Fibroblast of skin of scalp (primary cell): ENCODE results near the gene COX6B2.

ENCODE experiments used
- DNase-seq: peaks from one replicate; pipeline ENCODE4 v3.0.0-alpha.2; 2013

Gene COX6B2

GRCh38 chr19:55311797-55312196 is 42.7 kb downstream of the COX6B2 start:
- no peak for DNase-seq

- DNase-seq = no peak
Measured at GRCh38 chr19:55311397-55311796, 43.1 kb downstream of the COX6B2 start.

GRCh38 chr19:55310498-55310897 is 44.0 kb downstream of the COX6B2 start:
- DNase-seq = no peak

GRCh38 chr19:55309448-55309847 is 45.1 kb downstream of the COX6B2 start:
- DNase-seq = no peak

GRCh38 chr19:55308281-55308680 is 46.2 kb downstream of the COX6B2 start:
- DNase-seq = no peak

GRCh38 chr19:55306712-55307111 is 47.8 kb downstream of the COX6B2 start:
- DNase-seq = no peak

- no peak for DNase-seq
Measured at GRCh38 chr19:55305983-55306562, 48.4 kb downstream of the COX6B2 start.

GRCh38 chr19:55305491-55305890 is 49.0 kb downstream of the COX6B2 start:
- peak; percentile 23 for DNase-seq

GRCh38 chr19:55304980-55305379 is 49.5 kb downstream of the COX6B2 start:
- DNase-seq = no peak

GRCh38 chr19:55304279-55304978 is 50.1 kb downstream of the COX6B2 start:
- DNase-seq = peak; percentile 24

- no peak for DNase-seq
Measured at GRCh38 chr19:55303477-55303876, 51.0 kb downstream of the COX6B2 start.

GRCh38 chr19:55302318-55302703 is 52.2 kb downstream of the COX6B2 start:
- no peak for DNase-seq

- peak; percentile 74 for DNase-seq
Measured at GRCh38 chr19:55301459-55302317, 52.8 kb downstream of the COX6B2 start.

- DNase-seq = no peak
Measured at GRCh38 chr19:55300886-55301458, 53.5 kb downstream of the COX6B2 start.

GRCh38 chr19:55299991-55300390 is 54.5 kb downstream of the COX6B2 start:
- no peak for DNase-seq
